Measurements from ENCODE around the gene SOHLH1.

The SOHLH1 gene

GRCh38 chr9:135698767-135699166 lies 514 bp downstream of the SOHLH1 start:
- no peak for DNase-seq (ENCODE audit: low spot score)
- in situ Hi-C loops (cut with MboI; ENCODE audit: low pct_unique_long_range_greater_than_20kb, low sequenced_read_pairs, unreplicated experiment): no loop called here
- no peak for TF ChIP-seq CTCF (IDR thresholded peaks at IDR 0.05; ENCODE audit: extremely low read depth, insufficient read depth, missing control alignments)

- in situ Hi-C loops (cut with MboI; ENCODE audit: low pct_unique_long_range_greater_than_20kb, low sequenced_read_pairs, unreplicated experiment): no loop called here
- no peak for TF ChIP-seq CTCF (IDR thresholded peaks at IDR 0.05; ENCODE audit: extremely low read depth, insufficient read depth, missing control alignments)
- no peak for DNase-seq (ENCODE audit: low spot score)
These were observed 1.0 kb downstream of the SOHLH1 start for GRCh38 chr9:135698236-135698635.

- no peak for DNase-seq (ENCODE audit: low spot score)
- in situ Hi-C loops (cut with MboI; ENCODE audit: low pct_unique_long_range_greater_than_20kb, low sequenced_read_pairs, unreplicated experiment): no loop called here
- no peak for TF ChIP-seq CTCF (IDR thresholded peaks at IDR 0.05; ENCODE audit: extremely low read depth, insufficient read depth, missing control alignments)
These were observed 2.1 kb downstream of the SOHLH1 start for GRCh38 chr9:135697226-135697625.

GRCh38 chr9:135696446-135696845 lies 2.8 kb downstream of the SOHLH1 start:
- no peak for TF ChIP-seq CTCF (IDR thresholded peaks at IDR 0.05; ENCODE audit: extremely low read depth, insufficient read depth, missing control alignments)
- no peak for DNase-seq (ENCODE audit: low spot score)
- in situ Hi-C loops (cut with MboI; ENCODE audit: low pct_unique_long_range_greater_than_20kb, low sequenced_read_pairs, unreplicated experiment): no loop called here

GRCh38 chr9:135695642-135696041 lies 3.6 kb downstream of the SOHLH1 start:
- no peak for TF ChIP-seq CTCF (IDR thresholded peaks at IDR 0.05; ENCODE audit: extremely low read depth, insufficient read depth, missing control alignments)
- DNase-seq (ENCODE audit: low spot score): no peak
- in situ Hi-C loops (cut with MboI; ENCODE audit: low pct_unique_long_range_greater_than_20kb, low sequenced_read_pairs, unreplicated experiment): no loop called here

GRCh38 chr9:135695036-135695435 lies 4.2 kb downstream of the SOHLH1 start:
- TF ChIP-seq CTCF (IDR thresholded peaks at IDR 0.05; ENCODE audit: extremely low read depth, insufficient read depth, missing control alignments): no peak
- DNase-seq (ENCODE audit: low spot score): no peak
- in situ Hi-C loops (cut with MboI; ENCODE audit: low pct_unique_long_range_greater_than_20kb, low sequenced_read_pairs, unreplicated experiment): no loop called here

- DNase-seq (ENCODE audit: low spot score): no peak
- no peak for TF ChIP-seq CTCF (IDR thresholded peaks at IDR 0.05; ENCODE audit: extremely low read depth, insufficient read depth, missing control alignments)
- in situ Hi-C loops (cut with MboI; ENCODE audit: low pct_unique_long_range_greater_than_20kb, low sequenced_read_pairs, unreplicated experiment): no loop called here
These were observed 4.9 kb downstream of the SOHLH1 start for GRCh38 chr9:135694414-135694813.
